GM20431 (cell line): ENCODE results near the gene MRPL32.

ENCODE experiments used
- in situ Hi-C: fragments of 300-500 bp; cut with MseI, MboI; formaldehyde crosslinking; loops from one replicate; pipeline ENCODE4 v1.15.0; 2020; ENCODE audit warnings: low sequenced_read_pairs; ENCODE audit not compliant: unreplicated experiment

MRPL32 gene

DNA sequence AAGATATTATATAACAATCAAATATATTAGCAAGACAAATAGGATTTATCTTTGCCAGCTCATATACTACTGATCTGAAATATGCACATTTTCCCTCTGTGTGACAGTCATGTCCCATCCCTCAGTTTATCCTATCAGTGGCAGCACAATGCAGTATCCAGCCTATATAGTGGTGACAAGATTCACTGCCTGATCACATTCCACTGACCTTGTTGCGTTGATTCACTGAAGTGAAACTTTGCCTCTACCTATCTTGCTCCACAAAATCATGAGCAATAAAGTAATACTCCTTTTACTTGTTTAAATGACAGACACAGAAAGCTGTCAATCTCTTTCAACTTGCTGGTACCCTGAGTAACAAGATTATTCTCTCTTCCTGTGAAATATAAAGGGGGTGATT is 6.5 kb upstream of the MRPL32 start:
- in situ Hi-C loops: loop anchor here (25.0 kb wide), 1 partner anchor 912 kb away; no protein-coding TSS in a partner anchor

- in situ Hi-C loops: loop anchor here (25.0 kb wide), 1 partner anchor 911 kb away; no protein-coding TSS in a partner anchor
These were observed 6.0 kb upstream of the MRPL32 start for GRCh38 chr7:42926204-42926603.

DNA sequence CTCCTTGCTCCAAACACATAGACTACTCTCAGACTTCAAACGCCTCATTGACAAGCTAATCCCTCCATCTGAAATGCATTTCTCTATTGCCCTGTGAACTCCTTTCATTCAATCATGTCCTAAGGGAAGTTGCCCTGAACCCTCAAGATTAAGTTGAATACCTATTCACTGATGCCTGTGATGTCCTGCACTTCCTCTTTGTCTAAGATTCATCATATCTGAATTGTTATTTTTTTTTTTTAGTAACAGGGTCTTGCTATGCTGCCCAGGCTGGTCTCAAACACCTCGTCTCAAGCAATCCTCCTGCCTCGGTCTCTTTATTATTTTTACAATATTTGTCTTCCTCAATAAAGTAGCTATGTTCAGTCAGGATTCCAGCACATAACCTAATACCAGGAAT is 3.4 kb upstream of the MRPL32 start:
- in situ Hi-C loops: loop anchor here (25.0 kb wide), 1 partner anchor 909 kb away; no protein-coding TSS in a partner anchor

GRCh38 chr7:42929449-42929848 is 2.7 kb upstream of the MRPL32 start:
- in situ Hi-C loops: loop anchor here (25.0 kb wide), 1 partner anchor 908 kb away; no protein-coding TSS in a partner anchor

- in situ Hi-C loops: loop anchor here (25.0 kb wide), 1 partner anchor 906 kb away; no protein-coding TSS in a partner anchor
These were observed 1.3 kb upstream of the MRPL32 start for GRCh38 chr7:42930889-42931288.

DNA sequence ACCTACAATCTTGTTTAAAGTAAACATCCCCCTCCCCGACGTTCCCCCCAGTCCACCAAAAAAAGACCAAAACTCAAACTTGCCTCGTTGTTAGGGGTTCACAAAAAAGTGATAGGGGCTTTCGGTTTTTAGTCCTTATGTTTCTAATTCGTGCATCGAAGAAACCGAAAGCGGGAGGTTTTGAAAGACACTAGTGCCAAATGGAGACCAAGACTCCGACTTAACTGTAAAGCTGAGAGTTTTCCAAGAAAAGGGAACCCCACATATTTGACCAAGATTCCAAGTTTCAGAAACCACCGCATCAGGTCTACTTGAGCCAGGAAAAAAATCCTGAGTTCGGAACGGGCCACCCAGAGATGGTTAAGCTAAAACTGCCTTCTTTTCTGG is 736 bp upstream of the MRPL32 start:
- in situ Hi-C loops: loop anchor here (25.0 kb wide), 1 partner anchor 906 kb away; no protein-coding TSS in a partner anchor

GRCh38 chr7:42932811-42933591 is 825 bp downstream of the MRPL32 start:
- in situ Hi-C loops: loop anchor here (25.0 kb wide), 1 partner anchor 904 kb away; no protein-coding TSS in a partner anchor

DNA sequence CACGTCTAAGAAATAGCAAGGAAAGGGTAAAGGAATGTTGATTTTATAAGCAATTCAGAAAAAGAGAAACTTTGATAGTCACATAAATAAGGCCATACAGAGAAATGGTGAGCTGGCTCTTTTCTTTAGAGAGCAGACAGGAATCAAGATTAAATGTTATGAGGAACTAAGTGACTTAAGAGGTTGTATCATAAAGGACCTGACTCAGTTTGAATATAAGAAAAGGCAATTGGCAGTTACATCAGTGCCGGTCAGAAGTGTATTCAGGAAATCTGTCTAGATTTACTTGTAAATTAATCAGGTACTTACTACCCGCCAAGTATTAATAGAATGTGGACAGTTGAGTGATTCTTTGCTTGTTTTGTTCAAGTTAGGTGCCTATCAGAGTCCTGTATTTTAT is 2.1 kb downstream of the MRPL32 start:
- in situ Hi-C loops: loop anchor here (25.0 kb wide), 1 partner anchor 903 kb away; no protein-coding TSS in a partner anchor

GRCh38 chr7:42935861-42936260 is 3.7 kb downstream of the MRPL32 start:
- in situ Hi-C loops: loop anchor here (25.0 kb wide), 1 partner anchor 901 kb away; no protein-coding TSS in a partner anchor

DNA sequence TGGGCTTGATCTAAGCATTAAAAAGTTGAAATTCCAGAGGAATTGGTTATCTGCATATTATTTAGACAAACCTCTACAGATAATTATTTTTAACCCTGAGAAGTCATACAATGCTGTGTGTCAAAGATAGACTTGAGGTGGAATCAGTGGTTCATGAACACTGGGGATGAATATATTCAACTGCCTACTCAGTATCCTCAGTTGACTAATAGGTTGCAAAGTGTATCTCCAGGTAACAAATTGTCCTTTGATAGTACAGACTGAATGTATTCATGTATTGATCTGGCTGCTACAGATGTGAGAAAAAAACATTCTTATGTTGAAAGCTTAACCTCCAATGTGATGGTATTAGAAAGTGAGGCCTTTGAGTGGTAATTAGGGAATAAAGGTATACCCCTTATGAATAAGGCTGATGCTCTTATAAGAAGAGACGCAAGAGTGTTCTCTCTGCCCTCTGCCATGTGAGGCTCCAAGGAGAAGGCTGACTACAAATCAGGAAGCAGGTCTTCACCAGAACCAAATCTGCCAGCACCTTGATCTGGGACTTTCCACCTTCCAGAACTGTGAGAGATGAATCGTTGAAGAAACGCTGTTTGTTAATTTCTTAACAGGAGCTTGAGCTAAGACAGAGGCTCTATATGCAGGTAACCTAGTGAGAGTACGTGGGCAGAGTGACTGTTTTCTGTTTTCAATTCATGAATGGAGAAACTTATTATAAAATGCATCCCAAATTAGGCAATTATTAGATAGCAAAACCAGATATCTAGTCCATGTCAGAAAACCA is 7.5 kb downstream of the MRPL32 start:
- in situ Hi-C loops: loop anchor here (25.0 kb wide), 1 partner anchor 898 kb away; no protein-coding TSS in a partner anchor

GRCh38 chr7:42940985-42941847 is 9.0 kb downstream of the MRPL32 start:
- in situ Hi-C loops: loop anchor here (25.0 kb wide), 1 partner anchor 896 kb away; no protein-coding TSS in a partner anchor

GRCh38 chr7:42945821-42946626 is 13.8 kb downstream of the MRPL32 start:
- in situ Hi-C loops: loop anchor here (25.0 kb wide), 1 partner anchor 891 kb away; no protein-coding TSS in a partner anchor

DNA sequence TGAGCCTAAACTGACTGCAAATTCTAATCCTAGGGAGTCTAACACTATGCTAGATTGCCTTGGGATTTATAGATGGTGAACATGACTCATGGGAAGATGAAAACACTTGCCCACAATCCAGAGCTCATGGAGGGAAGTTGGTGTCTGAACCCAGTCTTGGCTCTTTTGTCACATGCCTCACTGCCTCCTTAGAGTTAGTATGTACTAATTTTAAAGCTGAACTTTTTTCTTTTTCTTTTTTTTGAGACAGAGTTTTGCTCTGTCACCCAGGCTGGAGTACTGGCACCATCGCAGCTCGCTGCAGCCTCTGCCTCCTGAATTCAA is 14.4 kb downstream of the MRPL32 start:
- in situ Hi-C loops: loop anchor here (25.0 kb wide), 1 partner anchor 891 kb away; no protein-coding TSS in a partner anchor

DNA sequence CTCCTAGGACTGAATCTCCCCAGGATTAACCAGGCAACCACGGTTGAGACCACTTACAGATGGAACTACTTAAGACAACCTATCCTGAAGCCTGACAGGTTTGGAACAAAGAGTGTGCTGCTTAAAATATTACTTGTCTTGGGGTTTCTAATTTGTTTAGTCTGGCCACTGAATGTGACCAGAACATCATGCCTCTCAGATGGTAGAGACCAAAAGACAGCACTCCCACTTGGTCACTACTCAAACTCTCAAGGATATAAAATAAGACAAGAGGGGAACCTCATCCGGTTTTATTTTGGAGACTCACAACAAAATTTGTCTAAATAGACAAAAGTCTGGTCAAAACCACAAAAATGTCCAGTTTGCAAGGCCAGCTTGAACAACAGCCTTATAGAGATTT is 15.3 kb downstream of the MRPL32 start:
- in situ Hi-C loops: loop anchor here (25.0 kb wide), 1 partner anchor 890 kb away; no protein-coding TSS in a partner anchor

DNA sequence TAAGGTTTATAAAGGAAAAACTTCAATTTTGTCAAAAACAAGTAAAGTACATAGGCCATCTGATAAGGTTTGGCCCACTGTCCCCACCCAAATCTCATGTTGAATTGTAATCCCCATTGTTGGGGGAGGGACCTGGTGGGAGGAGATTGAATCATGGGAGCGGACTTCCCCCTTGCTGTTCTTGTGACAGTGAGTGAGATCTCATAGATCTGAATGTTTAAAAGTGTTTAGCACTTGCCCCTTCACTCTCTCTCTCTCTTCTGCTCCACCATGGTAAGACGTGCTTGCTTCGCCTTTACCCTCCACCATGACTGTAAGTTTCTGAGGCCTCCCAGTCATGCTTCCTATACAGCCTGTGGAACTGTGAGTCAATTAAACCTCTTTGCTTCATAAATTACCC is 18.2 kb downstream of the MRPL32 start:
- in situ Hi-C loops: loop anchor here (25.0 kb wide), 1 partner anchor 312 kb away; no protein-coding TSS in a partner anchor

GRCh38 chr7:42952328-42952727 is 20.2 kb downstream of the MRPL32 start:
- in situ Hi-C loops: loop anchor here (25.0 kb wide), 1 partner anchor 310 kb away; no protein-coding TSS in a partner anchor

DNA sequence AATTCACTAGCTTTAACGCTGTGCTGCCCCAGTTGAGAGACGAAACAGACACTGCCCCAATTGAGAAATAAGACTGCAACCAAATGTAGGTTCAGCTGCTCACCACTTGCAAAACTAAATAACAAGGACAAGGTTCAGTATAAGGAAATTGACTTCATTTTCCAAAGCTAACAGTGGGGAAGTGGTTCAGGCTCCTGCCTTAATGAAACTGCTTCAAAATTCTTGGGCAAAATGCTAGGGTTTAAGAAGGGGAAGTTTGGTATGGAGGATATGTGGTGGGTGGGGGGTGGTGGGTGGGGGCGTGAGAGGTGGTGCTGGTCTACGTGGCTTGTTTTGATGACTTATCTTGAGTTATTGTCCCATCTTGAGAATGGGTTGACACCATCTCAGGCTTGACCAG is 21.8 kb downstream of the MRPL32 start:
- in situ Hi-C loops: loop anchor here (25.0 kb wide), 1 partner anchor 308 kb away; no protein-coding TSS in a partner anchor

DNA sequence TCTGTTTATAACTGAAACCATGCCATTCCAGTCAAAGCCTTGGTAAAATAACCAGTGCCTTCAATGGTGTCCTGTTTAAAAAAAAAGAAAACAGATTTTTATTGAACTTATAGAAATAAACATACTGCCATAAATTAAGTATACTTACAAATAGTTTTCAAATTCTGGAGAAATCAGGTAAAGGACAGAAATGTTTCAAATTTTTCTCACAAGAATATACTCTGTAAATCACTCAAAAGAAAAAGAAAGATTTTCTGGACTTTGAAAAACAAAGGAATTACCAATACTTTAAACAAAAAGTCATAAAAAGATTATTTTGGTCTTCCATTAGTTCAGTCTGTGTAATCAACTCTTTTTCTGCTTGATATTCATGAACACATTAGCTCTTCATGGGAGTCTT is 23.9 kb downstream of the MRPL32 start:
- in situ Hi-C loops: loop anchor here (25.0 kb wide), 1 partner anchor 306 kb away; no protein-coding TSS in a partner anchor
